ENCODE measurements around the gene FOXP4.

GRCh38 chr6:41646026-41646795 lies 100.0 kb downstream of the FOXP4 start:
- TF ChIP-seq POLR2A (IDR thresholded peaks at IDR 0.05) = no peak
- no peak for TF ChIP-seq CTCF (IDR thresholded peaks at IDR 0.05)
- TF ChIP-seq POLR2AphosphoS5 (IDR thresholded peaks at IDR 0.05) = no peak
- no peak for TF ChIP-seq EP300 (IDR thresholded peaks at IDR 0.05)
